Measurements from ENCODE around the gene KIT.

KIT gene

GRCh38 chr4:54708339-54709279 lies 50.9 kb downstream of the KIT start:
- DNase-seq: no peak

GRCh38 chr4:54709400-54709799 lies 51.6 kb downstream of the KIT start:
- no peak for DNase-seq

DNA sequence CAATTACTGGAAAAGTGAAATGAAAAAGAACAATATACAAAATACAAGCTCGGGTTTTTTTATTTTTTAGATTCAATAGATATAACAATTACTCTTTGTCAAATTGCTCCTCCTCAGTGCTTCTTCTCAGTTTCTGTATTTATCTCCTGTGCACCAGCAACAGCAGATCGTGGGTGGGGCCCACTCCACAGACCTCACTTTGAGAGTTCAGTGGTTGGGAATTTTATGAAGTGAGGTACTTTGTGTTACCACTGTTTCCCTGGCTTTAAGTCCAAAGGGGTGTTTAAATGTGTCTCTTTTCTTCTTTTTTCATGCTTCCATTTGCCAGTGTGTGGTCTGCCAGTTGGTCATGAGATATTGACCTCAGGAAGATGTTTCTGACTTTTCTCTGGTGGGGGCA lies 54.4 kb downstream of the KIT start:
- no peak for DNase-seq

GRCh38 chr4:54714631-54715030 lies 56.9 kb downstream of the KIT start:
- no peak for DNase-seq

- no peak for DNase-seq
Measured at GRCh38 chr4:54716478-54717065, 58.8 kb downstream of the KIT start.

DNA sequence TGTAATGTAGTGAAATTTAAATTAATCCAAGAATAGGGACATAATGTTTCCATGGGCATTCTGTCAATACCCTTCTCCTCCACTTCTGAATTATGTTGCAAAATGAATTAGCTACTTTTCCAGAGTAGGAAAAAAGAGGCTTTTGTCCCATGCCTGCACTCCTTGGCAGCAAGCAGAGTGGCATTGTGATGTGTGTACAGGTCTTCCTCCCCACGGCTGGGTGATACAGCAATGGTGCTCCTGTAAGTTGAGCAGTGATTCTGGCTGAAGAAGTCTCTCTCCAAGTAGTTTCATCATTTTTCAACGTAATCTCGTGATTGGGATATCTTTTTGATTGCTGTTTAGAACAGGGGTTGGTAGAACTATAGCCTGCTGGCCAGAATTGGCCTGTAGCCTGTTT lies 59.9 kb downstream of the KIT start:
- DNase-seq: no peak

DNA sequence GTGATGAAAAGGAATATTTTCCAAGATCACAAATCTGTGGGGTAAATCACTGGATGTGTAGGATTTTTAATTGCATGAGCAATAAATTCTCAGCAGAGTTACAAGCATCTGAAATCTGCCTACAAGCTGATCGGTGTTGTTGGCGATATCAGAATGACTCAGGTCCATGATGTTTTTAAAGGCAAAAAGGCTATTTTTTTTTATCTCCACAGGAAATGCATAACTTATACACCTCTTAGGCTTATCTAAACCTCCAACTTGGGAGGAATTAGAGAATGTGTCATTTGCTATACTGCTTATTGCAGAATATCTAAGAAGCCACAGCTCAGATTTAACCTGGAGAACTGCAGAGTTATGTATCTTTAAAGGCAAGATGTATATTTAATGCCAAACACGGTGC lies 61.6 kb downstream of the KIT start:
- no peak for DNase-seq

GRCh38 chr4:54723220-54723619 lies 65.5 kb downstream of the KIT start:
- no peak for DNase-seq

DNA sequence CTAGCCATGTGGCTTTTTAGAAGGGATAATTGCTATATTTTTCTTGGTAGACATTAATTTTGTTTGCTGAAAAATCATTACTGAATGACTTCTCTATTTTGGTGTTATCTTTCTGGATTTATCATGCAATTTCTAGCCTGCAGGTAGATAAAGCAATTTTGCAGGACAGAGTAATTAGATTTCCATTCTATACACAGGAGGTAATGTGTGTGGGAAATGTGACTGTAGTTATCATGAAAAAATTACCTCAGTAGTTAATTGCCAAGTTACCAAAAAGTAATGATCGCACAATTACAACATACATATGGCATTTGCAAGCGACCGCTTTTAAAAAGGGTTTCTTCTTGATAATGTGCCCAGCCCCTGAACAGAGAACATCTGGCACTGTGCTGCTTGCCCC lies 66.1 kb downstream of the KIT start:
- DNase-seq: no peak

GRCh38 chr4:54726907-54727306 lies 69.2 kb downstream of the KIT start:
- DNase-seq: no peak

DNA sequence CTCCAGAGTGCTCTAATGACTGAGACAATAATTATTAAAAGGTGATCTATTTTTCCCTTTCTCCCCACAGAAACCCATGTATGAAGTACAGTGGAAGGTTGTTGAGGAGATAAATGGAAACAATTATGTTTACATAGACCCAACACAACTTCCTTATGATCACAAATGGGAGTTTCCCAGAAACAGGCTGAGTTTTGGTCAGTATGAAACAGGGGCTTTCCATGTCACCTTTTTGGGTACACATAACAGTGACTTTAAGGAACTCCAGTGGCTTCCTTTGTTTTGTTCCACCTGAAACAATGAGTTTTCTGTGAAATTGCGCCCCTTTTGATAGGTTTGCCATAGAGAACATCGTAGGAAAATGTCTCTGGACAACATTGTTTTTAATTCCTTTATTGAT lies 69.6 kb downstream of the KIT start:
- no peak for DNase-seq

DNA sequence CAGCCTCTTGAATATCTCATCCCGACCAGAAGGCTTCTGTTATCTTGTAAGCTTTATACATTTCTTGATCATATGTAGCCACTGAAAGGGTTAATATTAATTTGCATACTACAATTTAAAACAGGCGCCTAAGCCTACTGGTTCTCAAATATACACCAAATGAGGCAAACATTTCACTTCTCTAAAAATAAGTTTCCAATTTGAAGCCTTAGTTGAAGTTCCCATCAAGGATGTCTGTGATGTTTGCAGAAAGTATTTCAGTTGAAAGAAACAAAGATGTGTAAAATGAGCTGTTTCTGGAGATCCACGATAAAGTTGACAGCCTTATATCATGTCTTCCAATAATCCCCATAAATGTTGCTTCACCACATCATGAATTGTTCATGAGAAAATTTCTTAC lies 70.6 kb downstream of the KIT start:
- no peak for DNase-seq

DNA sequence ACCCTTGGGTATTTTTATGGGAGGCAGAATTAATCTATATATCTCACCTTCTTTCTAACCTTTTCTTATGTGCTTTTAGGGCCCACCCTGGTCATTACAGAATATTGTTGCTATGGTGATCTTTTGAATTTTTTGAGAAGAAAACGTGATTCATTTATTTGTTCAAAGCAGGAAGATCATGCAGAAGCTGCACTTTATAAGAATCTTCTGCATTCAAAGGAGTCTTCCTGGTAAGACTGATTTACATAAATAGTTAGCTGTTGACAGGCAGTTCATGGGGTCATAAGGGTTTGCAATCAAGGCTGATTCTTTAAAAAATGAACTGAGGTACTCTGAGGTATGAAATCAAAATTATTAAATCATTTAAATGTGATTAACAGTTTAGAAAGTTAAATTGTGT lies 71.5 kb downstream of the KIT start:
- no peak for DNase-seq

DNA sequence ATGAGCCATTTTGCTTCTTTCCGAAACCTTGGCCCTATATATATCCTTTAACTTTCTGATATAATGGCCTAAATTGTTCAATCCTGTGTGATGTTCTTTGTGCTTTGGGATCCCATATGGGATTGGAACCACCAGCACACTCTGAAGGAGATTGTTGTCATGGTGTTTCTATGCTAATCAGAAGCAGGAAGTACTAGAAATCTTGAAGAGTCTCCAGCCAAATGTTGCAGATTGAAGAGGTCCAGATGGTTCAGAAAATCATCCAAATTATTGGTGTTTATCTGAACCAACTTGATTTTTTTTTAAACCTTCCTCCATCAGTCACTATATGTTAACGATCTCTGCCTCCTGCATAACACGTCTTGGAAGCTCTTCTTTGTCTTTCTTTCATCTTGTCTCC lies 72.8 kb downstream of the KIT start:
- DNase-seq: no peak

DNA sequence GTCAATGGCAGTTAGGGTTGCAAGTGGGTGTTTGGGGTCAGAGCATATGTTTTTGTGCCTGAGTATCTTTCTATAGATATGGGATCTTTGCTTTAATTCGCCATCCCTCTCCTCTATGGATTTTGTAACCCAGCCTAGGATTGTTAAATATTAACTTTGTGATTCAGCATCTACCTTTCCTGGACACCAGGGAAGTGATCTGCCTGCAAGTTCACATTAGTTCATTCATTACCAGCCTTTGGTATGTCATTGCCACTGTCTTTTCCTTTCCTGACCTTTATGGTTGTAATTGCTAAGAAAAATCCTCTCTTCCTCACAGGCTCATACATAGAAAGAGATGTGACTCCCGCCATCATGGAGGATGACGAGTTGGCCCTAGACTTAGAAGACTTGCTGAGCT lies 73.8 kb downstream of the KIT start:
- DNase-seq: no peak

- no peak for DNase-seq
Measured at GRCh38 chr4:54731976-54732375, 74.2 kb downstream of the KIT start.

DNA sequence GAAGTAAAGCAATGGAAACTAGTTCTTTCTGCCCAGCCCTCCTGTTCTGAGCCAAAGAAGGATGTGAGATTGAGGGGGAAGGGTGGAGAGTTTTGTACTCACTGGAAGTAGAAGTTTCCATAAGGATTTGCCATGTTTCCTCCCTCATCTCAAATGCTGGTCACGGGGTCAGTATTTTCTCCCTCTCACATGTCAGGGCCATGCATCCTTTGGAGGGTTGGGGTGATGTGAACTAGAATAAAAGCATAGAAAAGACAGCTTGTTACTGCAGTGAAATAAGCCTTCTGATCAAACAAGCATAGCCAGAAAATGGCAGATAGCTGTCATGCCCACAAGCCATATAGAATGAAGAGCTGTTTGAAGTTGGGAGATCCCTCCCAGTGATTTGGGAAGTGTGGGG lies 79.7 kb downstream of the KIT start:
- DNase-seq: no peak

GRCh38 chr4:54741202-54741601 lies 83.4 kb downstream of the KIT start:
- no peak for DNase-seq

GRCh38 chr4:54742636-54743399 lies 85.1 kb downstream of the KIT start:
- DNase-seq: no peak

DNA sequence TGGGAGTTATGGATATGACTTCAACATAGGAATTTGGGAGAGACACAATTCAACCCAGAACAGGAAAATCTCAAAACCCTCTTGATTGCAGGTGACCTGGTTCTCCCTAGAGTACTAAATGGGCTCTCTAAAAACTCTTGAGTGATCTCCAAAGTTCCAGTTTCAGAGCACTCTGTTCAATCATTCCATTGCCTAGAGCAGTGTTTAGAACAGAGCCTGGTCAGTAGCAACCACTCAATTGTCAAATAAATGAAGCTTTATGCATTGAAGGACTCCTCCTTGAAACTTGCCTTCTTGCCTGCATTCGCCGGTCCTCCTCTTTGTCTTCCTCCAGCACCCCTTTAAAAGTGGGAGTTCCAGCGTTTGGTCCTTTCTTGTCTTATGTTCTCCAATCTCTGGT lies 85.8 kb downstream of the KIT start:
- DNase-seq: no peak

GRCh38 chr4:54744487-54744886 lies 86.7 kb downstream of the KIT start:
- no peak for DNase-seq

GRCh38 chr4:54745031-54745770 lies 87.4 kb downstream of the KIT start:
- no peak for DNase-seq

- no peak for DNase-seq
Measured at GRCh38 chr4:54746218-54746617, 88.5 kb downstream of the KIT start.
